Spleen (tissue), 7 donors: Measurements from ENCODE around the gene MTSS2.
"Not testable (repeated sequence)": the region's sequence is repeated elsewhere in the genome, so short reads cannot be mapped to it uniquely, and the experiment has no call there.

Source experiments
- POLR2AphosphoS5 ChIP-seq, 3 donors: sonication (generic); formaldehyde crosslinking; IDR thresholded peaks; one replicate each; pipeline ENCODE4 v1.5.1; 2017; ENCODE audit warnings: antibody characterized with exemption in 3 of 3
- TF ChIP-seq, protein P1 (sequence below), 11 experiments: fragments of 200-600 bp in 7 of 11; fragments of 450-650 bp in 4 of 11; sonication (generic) in 4 of 11; IDR thresholded peaks in 8 of 11; conservative IDR thresholded peaks in 3 of 11; 1 replicate in 7 of 11; 2 replicates in 4 of 11; pipeline versions ENCODE4 v1.4.0 to v1.8.0; 2016 to 2021; ENCODE audit warnings: antibody characterized with exemption in 11 of 11, inconsistent platforms in 4 of 11, mild to moderate bottlenecking in 1 of 11
- donor health status: DM: no; HTN: no; CAD: no; lungs with moderate emphysema.
- donor health status: DM: no; HTN: no; CAD: no.
- donor health status: DM: no; HTN: no; CAD: no.

DNA sequence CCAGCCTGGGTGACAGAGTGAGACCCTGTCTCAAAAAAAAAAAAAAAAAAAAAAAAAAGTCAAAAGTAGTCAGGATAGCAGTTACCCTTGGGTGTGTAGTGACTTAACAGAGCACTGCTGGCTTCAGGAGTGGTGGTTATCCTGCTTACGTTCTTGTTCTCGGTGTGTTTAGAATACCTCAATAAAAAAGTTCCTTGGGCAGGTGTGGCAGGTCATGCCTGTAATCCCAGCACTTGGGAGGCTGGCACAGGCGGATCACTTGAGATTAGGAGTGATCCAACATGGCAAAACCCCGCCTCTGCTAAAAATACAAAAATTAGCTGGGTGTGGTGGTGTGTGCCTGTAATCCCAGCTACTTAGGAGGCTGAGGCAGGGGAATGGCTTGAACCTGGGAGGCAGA, 14.9 kb downstream of the MTSS2 start:
- TF ChIP-seq, protein P1, sequence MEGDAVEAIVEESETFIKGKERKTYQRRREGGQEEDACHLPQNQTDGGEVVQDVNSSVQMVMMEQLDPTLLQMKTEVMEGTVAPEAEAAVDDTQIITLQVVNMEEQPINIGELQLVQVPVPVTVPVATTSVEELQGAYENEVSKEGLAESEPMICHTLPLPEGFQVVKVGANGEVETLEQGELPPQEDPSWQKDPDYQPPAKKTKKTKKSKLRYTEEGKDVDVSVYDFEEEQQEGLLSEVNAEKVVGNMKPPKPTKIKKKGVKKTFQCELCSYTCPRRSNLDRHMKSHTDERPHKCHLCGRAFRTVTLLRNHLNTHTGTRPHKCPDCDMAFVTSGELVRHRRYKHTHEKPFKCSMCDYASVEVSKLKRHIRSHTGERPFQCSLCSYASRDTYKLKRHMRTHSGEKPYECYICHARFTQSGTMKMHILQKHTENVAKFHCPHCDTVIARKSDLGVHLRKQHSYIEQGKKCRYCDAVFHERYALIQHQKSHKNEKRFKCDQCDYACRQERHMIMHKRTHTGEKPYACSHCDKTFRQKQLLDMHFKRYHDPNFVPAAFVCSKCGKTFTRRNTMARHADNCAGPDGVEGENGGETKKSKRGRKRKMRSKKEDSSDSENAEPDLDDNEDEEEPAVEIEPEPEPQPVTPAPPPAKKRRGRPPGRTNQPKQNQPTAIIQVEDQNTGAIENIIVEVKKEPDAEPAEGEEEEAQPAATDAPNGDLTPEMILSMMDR (IDR thresholded peaks at IDR 0.05 in 8 of 11, conservative IDR thresholded peaks at IDR 0.05 in 3 of 11): not testable (repeated sequence)
- TF ChIP-seq POLR2AphosphoS5 (IDR thresholded peaks at IDR 0.05): peak in 1 of 3 donors; percentile 16
